Natural killer cell treated with Interleukin-12 subunit alpha and Interleukin-12 subunit beta and Interleukin-15 and Interleukin-18, amount 100 ng/mL, for 72 hours (primary cell): ENCODE results near the gene ZACN. TPM values are rescaled to one million over a fixed set of nuclear protein-coding genes. Genes with fewer than 3 reads are reported as not detected.
A peak's percentile ranks its signal among the peaks of the same experiment; 100 is the strongest.

ENCODE experiments used
- ATAC-seq, 2 donors: fragments of 150-1000 bp; cut with Tn5 transposase in 1 of 2; sonication (Bioruptor Pico), chemical (Tn5 transposase) in 1 of 2; 2 replicates each; pipeline ENCODE4 v1.10.0; 2021
- DNase-seq: peaks from one replicate; pipeline ENCODE4 v3.0.0; 2022; ENCODE audit warnings: low spot score
- H3K27ac Mint-ChIP-seq, 2 donors: 1 replicate in 1 of 2; 2 replicates in 1 of 2; pipeline ENCODE4 v1.8.0; 2022; ENCODE audit warnings: mixed read lengths in 2 of 2, mild to moderate bottlenecking in 1 of 2, moderate library complexity in 1 of 2
- H3K27me3 Mint-ChIP-seq, 2 donors: 1 replicate in 1 of 2; 2 replicates in 1 of 2; pipeline ENCODE4 v1.8.0; 2022; ENCODE audit warnings: mixed read lengths in 2 of 2
- H3K36me3 Mint-ChIP-seq: one replicate; pipeline ENCODE4 v1.8.0; 2022; ENCODE audit warnings: mixed read lengths
- H3K4me1 Mint-ChIP-seq, 2 donors: 1 replicate in 1 of 2; 2 replicates in 1 of 2; pipeline ENCODE4 v1.8.0; 2022; ENCODE audit warnings: low read depth in 2 of 2, mixed read lengths in 2 of 2, mild to moderate bottlenecking in 1 of 2
- H3K4me3 Mint-ChIP-seq: one replicate; pipeline ENCODE4 v1.8.0; 2022; ENCODE audit warnings: mixed read lengths
- H3K9me3 Mint-ChIP-seq: 2 replicates; pipeline ENCODE4 v1.8.0; 2022; ENCODE audit warnings: mixed read lengths
- total RNA-seq, 2 donors: library from RNA; stranded (reverse); gene quantifications; one replicate each; pipeline ENCODE4 v1.2.3, GENCODE V29; 2022

The ZACN gene
- total RNA-seq, 2 donors from 2014 or later = 0.52 to 1.4 TPM

GRCh38 chr17:76081295-76082210 lies 2.6 kb downstream of the ZACN start:
- Mint-ChIP-seq H3K9me3 (no peaks in the 10 kb centered on the region), H3K36me3 (peaks cover 7% of the 10 kb centered on the region), H3K4me1 (peaks cover 5 to 9% of the 10 kb centered on the region in 2 donors), H3K27ac (no peak overlapping the region), H3K4me3 (no peak overlapping the region), H3K27me3 (peaks cover 16 to 25% of the 10 kb centered on the region in 2 donors)
- no peak for ATAC-seq
- no peak for DNase-seq

- no peak for ATAC-seq
- no peak for DNase-seq
- Mint-ChIP-seq H3K4me3 (no peak overlapping the region), H3K27ac (no peak overlapping the region), H3K4me1 (no peaks in the 10 kb centered on the region), H3K9me3 (no peaks in the 10 kb centered on the region), H3K27me3 (peaks cover 6 to 15% of the 10 kb centered on the region in 2 donors), H3K36me3 (peaks cover 7% of the 10 kb centered on the region)
Observed at GRCh38 chr17:76082326-76083251, 3.6 kb downstream of the ZACN start.

GRCh38 chr17:76083536-76084182 lies 4.7 kb downstream of the ZACN start:
- Mint-ChIP-seq H3K9me3 (no peaks in the 10 kb centered on the region), H3K27me3 (peaks cover 2 to 8% of the 10 kb centered on the region in 2 donors), H3K4me3 (no peak overlapping the region), H3K4me1 (peaks cover 0 to 2% of the 10 kb centered on the region in 2 donors), H3K27ac (no peak overlapping the region), H3K36me3 (peaks cover 7% of the 10 kb centered on the region)
- DNase-seq (peak; percentile 58), ATAC-seq (no peak)

GRCh38 chr17:76085066-76085730 lies 6.2 kb downstream of the ZACN start:
- Mint-ChIP-seq H3K27ac (no peak overlapping the region), H3K9me3 (no peaks in the 10 kb centered on the region), H3K4me3 (no peak overlapping the region), H3K36me3 (peaks cover 7% of the 10 kb centered on the region), H3K4me1 (peaks cover 0 to 2% of the 10 kb centered on the region in 2 donors), H3K27me3 (no peaks in the 10 kb centered on the region)
- no peak for DNase-seq
- no peak for ATAC-seq

GRCh38 chr17:76085731-76086366 lies 6.9 kb downstream of the ZACN start:
- H3K27me3 Mint-ChIP-seq = no peaks in the 10 kb centered on the region
- ATAC-seq = no peak
- no peaks in the 10 kb centered on the region for H3K9me3 Mint-ChIP-seq
- peaks cover 7% of the 10 kb centered on the region for H3K36me3 Mint-ChIP-seq
- H3K27ac Mint-ChIP-seq = no peak overlapping the region
- no peak for DNase-seq
- H3K4me1 Mint-ChIP-seq = peaks cover 0 to 2% of the 10 kb centered on the region in 2 donors
- no peak overlapping the region for H3K4me3 Mint-ChIP-seq

- no peak overlapping the region for H3K4me3 Mint-ChIP-seq
- H3K36me3 Mint-ChIP-seq = peaks cover 7% of the 10 kb centered on the region
- no peaks in the 10 kb centered on the region for H3K27me3 Mint-ChIP-seq
- ATAC-seq (no peak), DNase-seq (no peak)
- H3K9me3 Mint-ChIP-seq = no peaks in the 10 kb centered on the region
- H3K27ac Mint-ChIP-seq = no peak overlapping the region
- peaks cover 0 to 2% of the 10 kb centered on the region in 2 donors for H3K4me1 Mint-ChIP-seq
Observed at GRCh38 chr17:76086384-76086783, 7.4 kb downstream of the ZACN start.

GRCh38 chr17:76087531-76087930 lies 8.5 kb downstream of the ZACN start:
- H3K27me3 Mint-ChIP-seq = no peaks in the 10 kb centered on the region
- H3K4me1 Mint-ChIP-seq = peaks cover 0 to 2% of the 10 kb centered on the region in 2 donors
- DNase-seq = no peak
- no peak overlapping the region for H3K27ac Mint-ChIP-seq
- H3K4me3 Mint-ChIP-seq = no peak overlapping the region
- H3K36me3 Mint-ChIP-seq = peaks cover 7% of the 10 kb centered on the region
- no peak for ATAC-seq
- H3K9me3 Mint-ChIP-seq = no peaks in the 10 kb centered on the region

GRCh38 chr17:76088041-76088867 lies 9.3 kb downstream of the ZACN start:
- no peak for ATAC-seq

GRCh38 chr17:76088868-76089576 lies 10.0 kb downstream of the ZACN start:
- H3K9me3 Mint-ChIP-seq = no peaks in the 10 kb centered on the region
- DNase-seq (no peak), ATAC-seq (no peak)
- no peak overlapping the region for H3K4me3 Mint-ChIP-seq
- peaks cover 0 to 2% of the 10 kb centered on the region in 2 donors for H3K4me1 Mint-ChIP-seq
- no peak overlapping the region for H3K27ac Mint-ChIP-seq
- H3K27me3 Mint-ChIP-seq = no peaks in the 10 kb centered on the region
- H3K36me3 Mint-ChIP-seq = peaks cover 7% of the 10 kb centered on the region

More at GRCh38 chr17:76088041-76088867, 9.3 kb downstream of the ZACN start:
- H3K4me1 Mint-ChIP-seq = peaks cover 0 to 2% of the 10 kb centered on the region in 2 donors
- DNase-seq = no peak
- H3K36me3 Mint-ChIP-seq = peaks cover 7% of the 10 kb centered on the region
- no peaks in the 10 kb centered on the region for H3K27me3 Mint-ChIP-seq
- H3K9me3 Mint-ChIP-seq = no peaks in the 10 kb centered on the region
- H3K4me3 Mint-ChIP-seq = no peak overlapping the region
- H3K27ac Mint-ChIP-seq = no peak overlapping the region

GRCh38 chr17:76089680-76090516 lies 10.9 kb downstream of the ZACN start:
- H3K36me3 Mint-ChIP-seq = peaks cover under 1% of the 10 kb centered on the region
- ATAC-seq = no peak
- DNase-seq = no peak
- no peak overlapping the region for H3K4me3 Mint-ChIP-seq
- H3K27me3 Mint-ChIP-seq = no peaks in the 10 kb centered on the region
- H3K9me3 Mint-ChIP-seq = no peaks in the 10 kb centered on the region
- H3K4me1 Mint-ChIP-seq = peaks cover 0 to 2% of the 10 kb centered on the region in 2 donors
- H3K27ac Mint-ChIP-seq = no peak overlapping the region

GRCh38 chr17:76090517-76091129 lies 11.6 kb downstream of the ZACN start:
- peaks cover under 1 to 2% of the 10 kb centered on the region in 2 donors for H3K4me1 Mint-ChIP-seq
- H3K9me3 Mint-ChIP-seq = no peaks in the 10 kb centered on the region
- H3K4me3 Mint-ChIP-seq = no peak overlapping the region
- H3K36me3 Mint-ChIP-seq = no peaks in the 10 kb centered on the region
- ATAC-seq (no peak), DNase-seq (no peak)
- no peaks in the 10 kb centered on the region for H3K27me3 Mint-ChIP-seq
- H3K27ac Mint-ChIP-seq = peak overlapping the region in 1 of 2 donors; percentile 82
